ENCODE data around the gene XRCC6. TPM values are rescaled to one million over a fixed set of nuclear protein-coding genes. Genes with fewer than 3 reads are reported as not detected.

The XRCC6 gene
- total and polyA plus RNA-seq, 2 of the 13 experiments (the other 11 are each of a cell fraction or from before 2014, with no cell fraction given) = 124 to 625 TPM

GRCh38 chr22:41660416-41660815, 39.3 kb downstream of the XRCC6 start:
- FAIRE-seq (no peak), ATAC-seq (no peak), DNase-seq (ENCODE audit: low spot score) (no peak)
- WGBS (ENCODE audit: low lambda C conversion rate) = 96% methylated on average over 3 of the region's 3 CpGs
- intact Hi-C loops (cut with micrococcal nuclease; ENCODE audit: unreplicated experiment) = no loop called here
- POLR2A ChIA-PET = interaction anchor here (1.0 kb wide), 1 partner anchor 40 kb away, joined by 4 read pairs; the partner anchor contains the start of genes DESI1 and XRCC6
- Histone ChIP-seq H3K9ac (ENCODE audit: insufficient read depth, low read depth, low read length) (no peak overlapping the region), H3K36me3 (replicated peaks in 1 of 2; ENCODE audit: control insufficient read depth in 1 of 2, insufficient read depth in 2 of 2, low read length in 2 of 2) (peaks cover 38 to 80% of the 10 kb centered on the region in 2 experiments), H4K20me1 (ENCODE audit: insufficient read depth, low read length) (no peaks in the 10 kb centered on the region), H2AFZ (ENCODE audit: low read length) (no peak overlapping the region), H3K4me2 (ENCODE audit: low read depth, low read length) (no peak overlapping the region), H3K27me3 (ENCODE audit: control insufficient read depth in 1 of 2, insufficient read depth in 2 of 2, low read length in 2 of 2) (no peaks in the 10 kb centered on the region), H3K79me2 (ENCODE audit: insufficient read depth, low read length) (no peaks in the 10 kb centered on the region), H3K27ac (ENCODE audit: extremely low read length, insufficient read depth, low read length) (no peak overlapping the region), H3K4me1 (ENCODE audit: insufficient read depth, low read length) (no peaks in the 10 kb centered on the region), H3K4me3 (replicated peaks in 1 of 3; ENCODE audit: insufficient read depth in 1 of 3, low read depth in 2 of 3, low read length in 3 of 3) (no peak overlapping the region), H3K9me3 (ENCODE audit: low read length) (no peaks in the 10 kb centered on the region)
- BruUV-seq (replicated peaks) = no TSS peak
- no peak for TF ChIP-seq RFXAP (CRISPR knock-in tag; IDR thresholded peaks at IDR 0.05; ENCODE audit: borderline replicate concordance)
- no peak for TF ChIP-seq ZBTB21 (CRISPR knock-in tag; IDR thresholded peaks at IDR 0.05)
- TF ChIP-seq DMTF1 (CRISPR knock-in tag; IDR thresholded peaks at IDR 0.05) = no peak
- TF ChIP-seq ETV6 (CRISPR knock-in tag; conservative IDR thresholded peaks at IDR 0.05) = no peak
- no peak for TF ChIP-seq PBX2 (CRISPR knock-in tag; IDR thresholded peaks at IDR 0.05)
- CTCF ChIA-PET (ENCODE audit: low intra/inter-chr PET ratio, low total read pairs) = no interaction called here
- in situ Hi-C loops (cut with HindIII; ENCODE audit: extremely low pct_ligation_motif_present, low pct_unique_long_range_greater_than_20kb) = no loop called here

- no peak for FAIRE-seq
- H3K4me2 ChIP-seq (ENCODE audit: low read depth, low read length) = no peak overlapping the region
- WGBS (ENCODE audit: low lambda C conversion rate) = 90% methylated on average over 3 of the region's 3 CpGs
- H3K9ac ChIP-seq (ENCODE audit: insufficient read depth, low read depth, low read length) = no peak overlapping the region
- CTCF ChIA-PET (ENCODE audit: low intra/inter-chr PET ratio, low total read pairs) = no interaction called here
- no peaks in the 10 kb centered on the region for H4K20me1 ChIP-seq (ENCODE audit: insufficient read depth, low read length)
- H3K27me3 ChIP-seq (ENCODE audit: control insufficient read depth in 1 of 2, insufficient read depth in 2 of 2, low read length in 2 of 2) = no peaks in the 10 kb centered on the region
- no TSS peak for BruUV-seq (replicated peaks)
- peaks cover 36 to 74% of the 10 kb centered on the region in 2 experiments for H3K36me3 ChIP-seq (replicated peaks in 1 of 2; ENCODE audit: control insufficient read depth in 1 of 2, insufficient read depth in 2 of 2, low read length in 2 of 2)
- no peaks in the 10 kb centered on the region for H3K9me3 ChIP-seq (ENCODE audit: low read length)
- H3K4me3 ChIP-seq (replicated peaks in 1 of 3; ENCODE audit: insufficient read depth in 1 of 3, low read depth in 2 of 3, low read length in 3 of 3) = no peak overlapping the region
- DNase-seq (ENCODE audit: low spot score) = no peak
- TF ChIP-seq KLF16 (CRISPR knock-in tag; IDR thresholded peaks at IDR 0.05) (no peak), DR1 (CRISPR knock-in tag; IDR thresholded peaks at IDR 0.05) (no peak), NPAS2 (CRISPR knock-in tag; IDR thresholded peaks at IDR 0.05; ENCODE audit: borderline replicate concordance) (no peak)
- H2AFZ ChIP-seq (ENCODE audit: low read length) = no peak overlapping the region
- H3K79me2 ChIP-seq (ENCODE audit: insufficient read depth, low read length) = no peaks in the 10 kb centered on the region
- H3K27ac ChIP-seq (ENCODE audit: extremely low read length, insufficient read depth, low read length) = no peak overlapping the region
- in situ Hi-C loops (cut with HindIII; ENCODE audit: extremely low pct_ligation_motif_present, low pct_unique_long_range_greater_than_20kb) = no loop called here
- ATAC-seq = no peak
- POLR2A ChIA-PET = no interaction called here
- intact Hi-C loops (cut with micrococcal nuclease; ENCODE audit: unreplicated experiment) = no loop called here
- H3K4me1 ChIP-seq (ENCODE audit: insufficient read depth, low read length) = no peaks in the 10 kb centered on the region
Observed at GRCh38 chr22:41661088-41661487, 40.0 kb downstream of the XRCC6 start.
